ENCODE data around the gene BMX. TPM values are rescaled to one million over a fixed set of nuclear protein-coding genes. Genes with fewer than 3 reads are reported as not detected.

The BMX gene
- not detected in 2 replicates for total RNA-seq
- polyA plus RNA-seq (2012), result not detected

- DNase-seq (ENCODE audit: low read depth), result no peak
Measured at GRCh38 chrX:15500497-15500966, at the start of gene BMX. Gene BMX, plus strand, starts transcription at chrX:15500807. Its CDS starts 7,547 bp downstream, at chrX:15508354.

- no peak for DNase-seq (ENCODE audit: low read depth)
Measured at GRCh38 chrX:15451913-15452312, 48.7 kb upstream of the BMX start.

GRCh38 chrX:15464704-15465103 lies 35.9 kb upstream of the BMX start:
- DNase-seq (ENCODE audit: low read depth), result no peak

GRCh38 chrX:15465347-15465746 lies 35.3 kb upstream of the BMX start:
- DNase-seq (ENCODE audit: low read depth), result no peak

- DNase-seq (ENCODE audit: low read depth), result no peak
Measured at GRCh38 chrX:15465896-15466651, 34.5 kb upstream of the BMX start.

- peak; percentile 38 for DNase-seq (ENCODE audit: low read depth)
Measured at GRCh38 chrX:15468036-15468435, 32.6 kb upstream of the BMX start.

- DNase-seq (ENCODE audit: low read depth), result no peak
Measured at GRCh38 chrX:15469613-15470012, 31.0 kb upstream of the BMX start.

GRCh38 chrX:15471028-15471427 lies 29.6 kb upstream of the BMX start:
- DNase-seq (ENCODE audit: low read depth), result peak; percentile 75

- DNase-seq (ENCODE audit: low read depth), result no peak
Measured at GRCh38 chrX:15472531-15472930, 28.1 kb upstream of the BMX start.

GRCh38 chrX:15474028-15474427 lies 26.6 kb upstream of the BMX start:
- peak; percentile 5 for DNase-seq (ENCODE audit: low read depth)

- DNase-seq (ENCODE audit: low read depth), result no peak
Measured at GRCh38 chrX:15475021-15475420, 25.6 kb upstream of the BMX start.

GRCh38 chrX:15475486-15475885 lies 25.1 kb upstream of the BMX start:
- DNase-seq (ENCODE audit: low read depth), result no peak

- no peak for DNase-seq (ENCODE audit: low read depth)
Measured at GRCh38 chrX:15483891-15484290, 16.7 kb upstream of the BMX start.

- DNase-seq (ENCODE audit: low read depth), result no peak
Measured at GRCh38 chrX:15492469-15492868, 8.1 kb upstream of the BMX start.

GRCh38 chrX:15493118-15493962 lies 7.3 kb upstream of the BMX start, which contains the start of gene PIR:
Gene PIR, minus strand, starts transcription at chrX:15493333. Its CDS starts 2,076 bp downstream, at chrX:15491257.
- peak; percentile 75 for DNase-seq (ENCODE audit: low read depth)

- DNase-seq (ENCODE audit: low read depth), result no peak
Measured at GRCh38 chrX:15495801-15496200, 4.8 kb upstream of the BMX start.

GRCh38 chrX:15496824-15497223 lies 3.8 kb upstream of the BMX start:
- DNase-seq (ENCODE audit: low read depth), result no peak

GRCh38 chrX:15497865-15498264 lies 2.7 kb upstream of the BMX start:
- peak; percentile 56 for DNase-seq (ENCODE audit: low read depth)

GRCh38 chrX:15498741-15499140 lies 1.9 kb upstream of the BMX start:
- DNase-seq (ENCODE audit: low read depth), result no peak

GRCh38 chrX:15499976-15500375 lies 631 bp upstream of the BMX start:
- no peak for DNase-seq (ENCODE audit: low read depth)

- DNase-seq (ENCODE audit: low read depth), result no peak
Measured at GRCh38 chrX:15501506-15501905, 899 bp downstream of the BMX start.

GRCh38 chrX:15504661-15505060 lies 4.1 kb downstream of the BMX start:
- no peak for DNase-seq (ENCODE audit: low read depth)
